Measurements from ENCODE around the gene ZNF792.

DNA sequence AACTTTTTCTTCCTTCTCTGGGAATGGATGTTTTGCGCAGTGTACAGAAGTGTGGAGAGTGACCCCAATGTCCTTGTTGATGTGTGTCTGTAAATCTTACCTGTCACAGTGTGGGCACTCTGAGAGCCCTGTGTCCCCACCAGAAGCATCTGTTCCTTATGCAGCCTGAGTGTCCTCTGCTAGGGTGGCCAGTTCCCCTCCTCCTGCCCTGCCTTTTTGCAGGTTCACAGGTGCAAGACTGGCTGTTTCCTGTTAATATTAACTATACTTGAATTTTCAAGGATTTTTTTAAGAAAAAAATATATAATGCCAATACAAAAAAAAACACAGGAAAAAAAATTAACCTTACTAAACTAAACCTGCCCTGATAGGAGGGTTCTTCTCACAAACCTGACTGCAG is 24.1 kb upstream of the ZNF792 start:
- TF ChIP-seq, protein P1, sequence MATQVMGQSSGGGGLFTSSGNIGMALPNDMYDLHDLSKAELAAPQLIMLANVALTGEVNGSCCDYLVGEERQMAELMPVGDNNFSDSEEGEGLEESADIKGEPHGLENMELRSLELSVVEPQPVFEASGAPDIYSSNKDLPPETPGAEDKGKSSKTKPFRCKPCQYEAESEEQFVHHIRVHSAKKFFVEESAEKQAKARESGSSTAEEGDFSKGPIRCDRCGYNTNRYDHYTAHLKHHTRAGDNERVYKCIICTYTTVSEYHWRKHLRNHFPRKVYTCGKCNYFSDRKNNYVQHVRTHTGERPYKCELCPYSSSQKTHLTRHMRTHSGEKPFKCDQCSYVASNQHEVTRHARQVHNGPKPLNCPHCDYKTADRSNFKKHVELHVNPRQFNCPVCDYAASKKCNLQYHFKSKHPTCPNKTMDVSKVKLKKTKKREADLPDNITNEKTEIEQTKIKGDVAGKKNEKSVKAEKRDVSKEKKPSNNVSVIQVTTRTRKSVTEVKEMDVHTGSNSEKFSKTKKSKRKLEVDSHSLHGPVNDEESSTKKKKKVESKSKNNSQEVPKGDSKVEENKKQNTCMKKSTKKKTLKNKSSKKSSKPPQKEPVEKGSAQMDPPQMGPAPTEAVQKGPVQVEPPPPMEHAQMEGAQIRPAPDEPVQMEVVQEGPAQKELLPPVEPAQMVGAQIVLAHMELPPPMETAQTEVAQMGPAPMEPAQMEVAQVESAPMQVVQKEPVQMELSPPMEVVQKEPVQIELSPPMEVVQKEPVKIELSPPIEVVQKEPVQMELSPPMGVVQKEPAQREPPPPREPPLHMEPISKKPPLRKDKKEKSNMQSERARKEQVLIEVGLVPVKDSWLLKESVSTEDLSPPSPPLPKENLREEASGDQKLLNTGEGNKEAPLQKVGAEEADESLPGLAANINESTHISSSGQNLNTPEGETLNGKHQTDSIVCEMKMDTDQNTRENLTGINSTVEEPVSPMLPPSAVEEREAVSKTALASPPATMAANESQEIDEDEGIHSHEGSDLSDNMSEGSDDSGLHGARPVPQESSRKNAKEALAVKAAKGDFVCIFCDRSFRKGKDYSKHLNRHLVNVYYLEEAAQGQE (IDR thresholded peaks at IDR 0.05; ENCODE audit: borderline replicate concordance), result no peak
- TF ChIP-seq, protein P2, sequence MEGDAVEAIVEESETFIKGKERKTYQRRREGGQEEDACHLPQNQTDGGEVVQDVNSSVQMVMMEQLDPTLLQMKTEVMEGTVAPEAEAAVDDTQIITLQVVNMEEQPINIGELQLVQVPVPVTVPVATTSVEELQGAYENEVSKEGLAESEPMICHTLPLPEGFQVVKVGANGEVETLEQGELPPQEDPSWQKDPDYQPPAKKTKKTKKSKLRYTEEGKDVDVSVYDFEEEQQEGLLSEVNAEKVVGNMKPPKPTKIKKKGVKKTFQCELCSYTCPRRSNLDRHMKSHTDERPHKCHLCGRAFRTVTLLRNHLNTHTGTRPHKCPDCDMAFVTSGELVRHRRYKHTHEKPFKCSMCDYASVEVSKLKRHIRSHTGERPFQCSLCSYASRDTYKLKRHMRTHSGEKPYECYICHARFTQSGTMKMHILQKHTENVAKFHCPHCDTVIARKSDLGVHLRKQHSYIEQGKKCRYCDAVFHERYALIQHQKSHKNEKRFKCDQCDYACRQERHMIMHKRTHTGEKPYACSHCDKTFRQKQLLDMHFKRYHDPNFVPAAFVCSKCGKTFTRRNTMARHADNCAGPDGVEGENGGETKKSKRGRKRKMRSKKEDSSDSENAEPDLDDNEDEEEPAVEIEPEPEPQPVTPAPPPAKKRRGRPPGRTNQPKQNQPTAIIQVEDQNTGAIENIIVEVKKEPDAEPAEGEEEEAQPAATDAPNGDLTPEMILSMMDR (IDR thresholded peaks at IDR 0.05; ENCODE audit: poor library complexity, severe bottlenecking), result no peak
- TF ChIP-seq RAD21 (conservative IDR thresholded peaks at IDR 0.05) (no peak), POLR2AphosphoS5 (IDR thresholded peaks at IDR 0.05) (no peak), EP300 (conservative IDR thresholded peaks at IDR 0.05; ENCODE audit: poor library complexity, severe bottlenecking) (no peak), SMC3 (conservative IDR thresholded peaks at IDR 0.05; ENCODE audit: poor library complexity) (no peak), EZH2 (IDR thresholded peaks at IDR 0.05; ENCODE audit: borderline replicate concordance, insufficient read depth, low read length, poor library complexity, severe bottlenecking) (no peak), TAF1 (IDR thresholded peaks at IDR 0.05; ENCODE audit: low read depth) (no peak)

All from neural cell (in vitro differentiated cells).